CD8-positive, alpha-beta memory T cell (primary cell): ENCODE data around the gene KIAA1671. TPM values are rescaled to one million over a fixed set of nuclear protein-coding genes. Genes with fewer than 3 reads are reported as not detected.

Experiments used
- CTCF ChIA-PET: fragments of 350-600 bp; sonication (Branson Sonifier 250); formaldehyde crosslinking; loops from one replicate; lab custom pipeline; 2021; ENCODE audit warnings: antibody characterized with exemption; lab: Charles Lee
- POLR2A ChIA-PET: fragments of 350-600 bp; sonication (Branson Sonifier 250); formaldehyde crosslinking; loops from one replicate; lab custom pipeline; 2021; ENCODE audit warnings: antibody characterized with exemption; lab: Charles Lee
- DNase-seq, 5 donors: peaks; one replicate each; pipeline versions ENCODE4 v3.0.0 to v3.0.0-alpha.2; 2020 to 2022; ENCODE audit warnings: mixed read lengths in 1 of 5
- H3K27ac ChIP-seq: one replicate; pipeline ENCODE4 v1.7.0; 2013; ENCODE audit warnings: low read depth, mild to moderate bottlenecking, low read length, moderate library complexity
- H3K27me3 ChIP-seq: 2 replicates; pipeline ENCODE4 v1.7.0; 2013; ENCODE audit warnings: low read length, mild to moderate bottlenecking; ENCODE audit not compliant: insufficient read depth, poor library complexity, severe bottlenecking
- H3K36me3 ChIP-seq: 2 replicates; pipeline ENCODE4 v1.7.0; 2013; ENCODE audit warnings: mild to moderate bottlenecking, low read length, moderate library complexity; ENCODE audit not compliant: insufficient read depth
- H3K4me1 ChIP-seq: 2 replicates; pipeline ENCODE4 v1.7.0; 2013; ENCODE audit warnings: mild to moderate bottlenecking, low read length, moderate library complexity; ENCODE audit not compliant: insufficient read depth
- H3K4me3 ChIP-seq: 2 replicates; pipeline ENCODE4 v1.7.0; 2013; ENCODE audit warnings: mild to moderate bottlenecking, low read length
- H3K9me3 ChIP-seq: 2 replicates; pipeline ENCODE4 v1.7.0; 2013; ENCODE audit warnings: mild to moderate bottlenecking, low read length
- H3K27ac Mint-ChIP-seq, 8 donors: one replicate each; pipeline ENCODE4 v1.8.0; 2020 to 2021; ENCODE audit warnings: mixed read lengths in 8 of 8, mild to moderate bottlenecking in 6 of 8, inconsistent platforms in 3 of 8, moderate library complexity in 3 of 8
- H3K27me3 Mint-ChIP-seq, 2 donors: one replicate each; pipeline ENCODE4 v1.8.0; 2020 to 2021; ENCODE audit warnings: mixed read lengths in 2 of 2, mild to moderate bottlenecking in 1 of 2, moderate library complexity in 1 of 2
- H3K36me3 Mint-ChIP-seq, 3 donors: one replicate each; pipeline ENCODE4 v1.8.0; 2020 to 2021; ENCODE audit warnings: mixed read lengths in 3 of 3, inconsistent platforms in 1 of 3, mild to moderate bottlenecking in 1 of 3
- H3K4me1 Mint-ChIP-seq, 3 donors: one replicate each; pipeline ENCODE4 v1.8.0; 2020 to 2021; ENCODE audit warnings: mixed read lengths in 3 of 3, inconsistent platforms in 1 of 3, mild to moderate bottlenecking in 1 of 3
- H3K4me3 Mint-ChIP-seq, 7 donors: one replicate each; pipeline ENCODE4 v1.8.0; 2020 to 2021; ENCODE audit warnings: mixed read lengths in 7 of 7, mild to moderate bottlenecking in 6 of 7, moderate library complexity in 4 of 7, inconsistent platforms in 2 of 7
- H3K9me3 Mint-ChIP-seq, 5 donors: one replicate each; pipeline ENCODE4 v1.8.0; 2020 to 2022; ENCODE audit warnings: mixed read lengths in 5 of 5, mild to moderate bottlenecking in 3 of 5, moderate library complexity in 2 of 5, inconsistent platforms in 1 of 5
- polyA plus RNA-seq: library from polyadenylated mRNA; unstranded; fragments of 300-500 nt; fragmentation: Illumina TruSeq; gene quantifications from one replicate; pipeline ENCODE4 v1.2.3, GENCODE V29; 2021
- total RNA-seq, 2 experiments: library from RNA; stranded (reverse); gene quantifications; one replicate each; pipeline ENCODE4 v1.2.3, GENCODE V29; 2021

The KIAA1671 gene
- total and polyA plus RNA-seq, 3 experiments from 2014 or later: 2.6 to 14.7 (median 13.8) TPM

DNA sequence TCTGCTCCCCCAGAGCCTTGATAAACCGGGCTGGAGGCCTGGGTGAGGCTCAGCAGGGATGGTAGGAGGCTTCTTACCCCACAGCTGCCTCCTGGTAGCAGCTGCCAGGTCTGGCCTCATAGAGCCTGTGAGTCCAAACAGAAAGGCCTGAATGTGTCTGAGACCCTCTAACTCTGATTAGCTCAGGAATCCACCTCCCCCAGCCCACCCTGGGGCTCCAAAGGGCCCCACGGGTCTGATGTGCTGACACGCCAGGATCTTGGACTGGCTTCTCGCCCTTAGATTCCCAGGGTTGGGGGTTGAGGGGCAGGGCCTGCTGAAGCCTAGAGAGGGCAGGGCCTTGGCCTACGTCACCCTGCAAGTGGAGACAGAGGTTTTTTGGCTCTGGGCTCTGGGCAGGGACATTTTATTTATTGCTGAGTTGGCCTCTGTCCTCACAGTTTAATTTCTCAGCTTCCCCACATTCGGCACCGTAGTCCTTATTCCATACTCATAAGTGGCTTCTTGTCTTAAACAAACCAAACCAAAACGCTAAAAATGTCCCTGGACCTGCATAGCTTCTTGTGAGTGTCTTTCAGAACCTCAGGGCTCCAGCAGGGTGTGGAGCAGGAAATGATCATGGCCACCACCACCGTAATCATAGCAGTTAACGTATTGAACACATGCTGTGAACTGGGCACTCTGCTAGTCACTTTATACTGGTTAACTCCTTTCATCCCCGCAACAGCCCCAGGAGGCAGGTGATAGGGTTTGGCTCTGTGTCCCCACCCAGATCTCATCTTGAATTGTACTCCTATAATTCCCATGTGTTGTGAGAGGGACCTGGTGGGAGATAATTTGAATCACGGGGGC is 25.1 kb downstream of the KIAA1671 start:
- no peak overlapping the region for H3K27ac Mint-ChIP-seq
- peaks cover 0 to 3% of the 10 kb centered on the region in 2 donors for H3K27me3 Mint-ChIP-seq
- Histone ChIP-seq H3K27me3 (no peaks in the 10 kb centered on the region), H3K4me3 (no peak overlapping the region), H3K9me3 (no peaks in the 10 kb centered on the region), H3K27ac (no peak overlapping the region), H3K4me1 (no peaks in the 10 kb centered on the region), H3K36me3 (no peaks in the 10 kb centered on the region)
- H3K4me1 Mint-ChIP-seq: no peaks in the 10 kb centered on the region
- H3K4me3 Mint-ChIP-seq: no peak overlapping the region
- DNase-seq: no peak
- no peaks in the 10 kb centered on the region for H3K36me3 Mint-ChIP-seq
- H3K9me3 Mint-ChIP-seq: no peaks in the 10 kb centered on the region
- POLR2A ChIA-PET: no interaction called here
- CTCF ChIA-PET: no interaction called here

DNA sequence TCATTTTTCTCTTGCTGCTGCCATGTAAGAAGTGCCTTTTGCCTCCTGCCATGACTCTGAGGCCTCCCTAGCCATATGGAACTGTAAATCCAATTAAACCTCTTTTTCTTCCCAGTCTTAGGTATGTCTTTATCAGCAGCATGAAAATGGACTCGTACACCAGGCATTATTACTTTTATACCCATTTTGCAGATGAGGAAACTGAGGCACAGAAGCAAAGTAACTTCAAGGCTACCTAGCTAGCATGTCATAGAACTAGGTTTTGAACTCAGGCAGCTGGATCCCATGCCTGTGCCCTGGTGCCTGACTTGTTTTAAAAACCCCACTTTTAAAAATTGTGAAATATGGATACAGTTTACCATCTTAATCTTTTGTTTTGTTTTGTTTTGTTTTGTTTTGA is 25.8 kb downstream of the KIAA1671 start:
- Histone ChIP-seq H3K4me1 (no peaks in the 10 kb centered on the region), H3K27me3 (no peaks in the 10 kb centered on the region), H3K27ac (no peak overlapping the region), H3K36me3 (no peaks in the 10 kb centered on the region), H3K4me3 (no peak overlapping the region), H3K9me3 (no peaks in the 10 kb centered on the region)
- Mint-ChIP-seq H3K36me3 (no peaks in the 10 kb centered on the region), H3K4me1 (no peaks in the 10 kb centered on the region), H3K9me3 (no peaks in the 10 kb centered on the region), H3K27ac (no peak overlapping the region), H3K27me3 (peaks cover 3 to 6% of the 10 kb centered on the region in 2 donors), H3K4me3 (no peak overlapping the region)
- ChIA-PET POLR2A (no interaction called here), CTCF (no interaction called here)
- no peak for DNase-seq

DNA sequence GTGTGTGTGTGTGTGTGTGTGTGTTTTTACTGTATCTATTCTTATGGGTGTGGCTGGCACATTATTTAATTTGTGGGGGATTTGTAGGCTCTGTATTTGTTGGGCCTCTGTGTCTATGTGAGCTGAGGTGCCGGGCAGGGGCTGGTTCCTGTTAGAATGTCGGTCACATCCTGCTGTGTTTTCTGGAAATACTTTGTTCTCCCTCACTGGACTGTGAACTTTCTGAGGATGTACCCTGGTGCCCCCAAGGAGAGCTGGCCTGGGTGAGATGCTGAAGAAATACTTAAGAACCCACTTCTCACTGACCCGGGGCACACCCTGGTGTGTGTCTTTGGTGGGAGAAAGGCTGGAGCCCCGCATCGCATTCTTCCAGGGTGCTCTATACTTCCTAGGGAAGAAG is 28.6 kb downstream of the KIAA1671 start:
- Histone ChIP-seq H3K4me1 (no peaks in the 10 kb centered on the region), H3K27ac (no peak overlapping the region), H3K4me3 (no peak overlapping the region), H3K9me3 (no peaks in the 10 kb centered on the region), H3K36me3 (no peaks in the 10 kb centered on the region), H3K27me3 (no peaks in the 10 kb centered on the region)
- Mint-ChIP-seq H3K36me3 (no peaks in the 10 kb centered on the region), H3K9me3 (no peaks in the 10 kb centered on the region), H3K4me1 (peaks cover 6 to 8% (median 6%) of the 10 kb centered on the region in 3 donors), H3K4me3 (no peak overlapping the region), H3K27ac (no peak overlapping the region), H3K27me3 (peaks cover 5 to 22% of the 10 kb centered on the region in 2 donors)
- no peak for DNase-seq
- POLR2A ChIA-PET: no interaction called here
- CTCF ChIA-PET: interaction anchor here (0.9 kb wide), 1 partner anchor 76 kb away, joined by 3 read pairs; no protein-coding TSS in a partner anchor

DNA sequence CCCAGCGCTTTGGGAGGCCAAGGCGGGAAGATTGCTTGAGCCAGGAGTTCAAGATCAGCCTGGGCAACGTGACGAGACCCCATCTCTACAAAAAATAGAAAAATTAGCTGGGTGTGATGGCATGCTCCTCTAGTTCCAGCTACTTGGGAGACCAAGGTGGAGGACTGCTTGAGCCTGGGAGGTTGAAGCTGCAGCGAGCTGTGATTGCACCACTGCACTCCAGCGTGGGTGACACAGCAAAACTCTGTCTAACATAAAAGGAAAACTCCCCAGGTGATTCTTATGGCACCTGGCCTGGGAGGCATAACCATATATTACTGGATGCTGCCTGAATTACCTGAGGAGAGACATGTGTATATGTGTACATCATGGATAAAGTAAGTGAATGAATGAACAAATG is 29.1 kb downstream of the KIAA1671 start:
- POLR2A ChIA-PET: no interaction called here
- Mint-ChIP-seq H3K36me3 (no peaks in the 10 kb centered on the region), H3K27me3 (peaks cover 5 to 24% of the 10 kb centered on the region in 2 donors), H3K27ac (no peak overlapping the region), H3K9me3 (peaks cover 0 to under 1% (median 0%) of the 10 kb centered on the region in 5 donors), H3K4me1 (peaks cover 7 to 13% (median 7%) of the 10 kb centered on the region in 3 donors), H3K4me3 (no peak overlapping the region)
- H3K27ac ChIP-seq: no peak overlapping the region
- H3K9me3 ChIP-seq: no peaks in the 10 kb centered on the region
- no peak overlapping the region for H3K4me3 ChIP-seq
- H3K27me3 ChIP-seq: no peaks in the 10 kb centered on the region
- H3K36me3 ChIP-seq: no peaks in the 10 kb centered on the region
- no peaks in the 10 kb centered on the region for H3K4me1 ChIP-seq
- DNase-seq: no peak
- CTCF ChIA-PET: no interaction called here

DNA sequence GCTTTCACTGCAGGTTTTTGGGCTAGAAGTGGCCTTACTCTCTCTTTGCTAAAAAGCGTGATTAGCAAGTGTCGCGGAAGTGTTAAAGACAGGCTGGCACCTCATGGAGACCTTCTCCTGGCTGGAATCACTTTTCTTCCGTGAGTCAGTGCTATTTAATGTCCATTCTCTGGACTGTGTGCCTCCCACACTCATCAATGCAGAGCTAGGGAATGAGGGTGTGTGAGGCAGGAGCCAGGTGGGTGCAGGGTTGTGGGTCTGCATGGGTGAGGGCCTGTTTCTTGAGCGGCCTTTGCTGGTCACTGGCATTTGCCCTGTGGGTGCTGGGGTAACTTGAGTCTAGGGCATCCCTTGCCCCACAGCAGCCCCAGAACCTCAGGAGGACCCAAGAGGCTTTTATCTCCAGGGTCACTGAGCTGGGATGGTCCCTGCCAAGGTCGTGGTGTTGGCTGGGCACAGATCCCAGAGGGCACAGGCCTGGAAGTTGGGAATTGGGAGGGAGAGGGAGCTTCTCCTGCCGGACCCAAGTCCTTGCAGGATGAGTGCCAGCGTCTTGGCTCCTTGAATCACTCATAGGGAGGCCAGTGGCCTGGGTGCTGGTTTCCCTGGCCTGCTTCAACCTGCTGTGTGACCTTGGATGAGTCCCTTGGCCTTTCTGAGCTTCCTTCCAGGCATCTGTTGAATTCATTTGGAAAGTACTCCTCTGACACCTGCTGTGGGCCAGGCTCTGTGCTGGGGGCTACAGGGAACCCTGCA is 30.0 kb downstream of the KIAA1671 start:
- CTCF ChIA-PET: no interaction called here
- no peaks in the 10 kb centered on the region for H3K9me3 ChIP-seq

DNA sequence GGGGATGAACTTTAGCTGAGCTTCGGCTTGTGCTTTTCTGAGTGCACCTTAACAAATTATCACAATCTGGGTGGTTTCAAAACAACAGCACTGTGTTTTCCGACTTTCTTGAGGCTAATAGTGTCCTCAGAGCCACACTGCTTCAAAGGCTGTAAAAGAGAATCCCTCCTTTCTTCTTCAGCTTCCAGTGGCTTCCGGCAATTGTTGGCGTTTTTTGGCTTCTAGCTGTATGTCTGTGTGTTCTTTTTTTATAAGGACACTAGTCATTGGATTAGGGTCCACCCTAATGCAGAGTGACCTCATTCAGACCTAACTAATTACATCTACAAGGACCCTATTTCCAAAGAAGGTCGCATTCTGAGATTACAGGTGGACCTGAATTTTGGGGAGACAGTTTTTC is 30.6 kb downstream of the KIAA1671 start:
- no peaks in the 10 kb centered on the region for H3K9me3 ChIP-seq
- H3K4me1 ChIP-seq: no peaks in the 10 kb centered on the region
- CTCF ChIA-PET: interaction anchor here (1.7 kb wide), 1 partner anchor 9 kb away, joined by 3 read pairs; no protein-coding TSS in a partner anchor
- Mint-ChIP-seq H3K27ac (no peak overlapping the region), H3K36me3 (no peaks in the 10 kb centered on the region), H3K27me3 (peaks cover 7 to 24% of the 10 kb centered on the region in 2 donors), H3K4me1 (peaks cover 10 to 16% (median 14%) of the 10 kb centered on the region in 3 donors), H3K9me3 (peaks cover 0 to 3% (median 0%) of the 10 kb centered on the region in 5 donors), H3K4me3 (no peak overlapping the region)
- no peak overlapping the region for H3K4me3 ChIP-seq
- H3K27ac ChIP-seq: no peak overlapping the region
- H3K36me3 ChIP-seq: no peaks in the 10 kb centered on the region
- no peak for DNase-seq
- POLR2A ChIA-PET: no interaction called here
- no peaks in the 10 kb centered on the region for H3K27me3 ChIP-seq

More for the DNA sequence above, 30.0 kb downstream of the KIAA1671 start:
- POLR2A ChIA-PET: no interaction called here
- no peak for DNase-seq
- Mint-ChIP-seq H3K4me1 (peaks cover 10 to 16% (median 12%) of the 10 kb centered on the region in 3 donors), H3K27ac (no peak overlapping the region), H3K36me3 (no peaks in the 10 kb centered on the region), H3K9me3 (peaks cover 0 to 3% (median 0%) of the 10 kb centered on the region in 5 donors), H3K4me3 (no peak overlapping the region), H3K27me3 (peaks cover 8 to 24% of the 10 kb centered on the region in 2 donors)
- no peak overlapping the region for H3K4me3 ChIP-seq
- H3K36me3 ChIP-seq: no peaks in the 10 kb centered on the region
- no peaks in the 10 kb centered on the region for H3K4me1 ChIP-seq
- no peak overlapping the region for H3K27ac ChIP-seq
- no peaks in the 10 kb centered on the region for H3K27me3 ChIP-seq

DNA sequence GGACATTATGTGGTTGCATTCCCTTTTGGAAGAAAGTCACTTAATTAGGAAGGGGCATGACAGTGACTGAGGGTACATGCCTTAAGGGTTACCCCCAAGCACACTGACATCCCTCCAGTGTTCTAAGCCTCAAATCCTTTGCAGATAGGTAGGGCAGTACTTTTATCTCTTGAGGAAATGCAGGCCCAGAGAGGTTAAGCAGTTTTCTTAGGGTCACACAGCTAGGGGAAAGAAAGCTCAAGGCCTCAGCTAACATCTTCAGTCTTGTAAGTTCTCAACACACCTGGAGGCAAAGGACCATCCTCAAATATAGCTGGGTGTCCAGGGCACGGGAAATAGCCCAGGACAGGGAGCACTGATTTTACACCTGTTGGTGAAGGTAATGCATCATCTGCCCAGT is 31.6 kb downstream of the KIAA1671 start:
- H3K4me3 ChIP-seq: no peak overlapping the region
- no peaks in the 10 kb centered on the region for H3K9me3 ChIP-seq
- H3K4me1 Mint-ChIP-seq: peaks cover 12 to 16% (median 14%) of the 10 kb centered on the region in 3 donors
- peak overlapping the region in 1 of 8 donors; percentile 94 for H3K27ac Mint-ChIP-seq
- ChIA-PET CTCF (interaction anchor here (1.7 kb wide), 1 partner anchor 10 kb away, joined by 3 read pairs; no protein-coding TSS in a partner anchor), POLR2A (no interaction called here)
- no peak overlapping the region for H3K27ac ChIP-seq
- H3K27me3 ChIP-seq: no peaks in the 10 kb centered on the region
- H3K27me3 Mint-ChIP-seq: peaks cover 8 to 26% of the 10 kb centered on the region in 2 donors
- DNase-seq: no peak
- no peaks in the 10 kb centered on the region for H3K36me3 Mint-ChIP-seq
- H3K4me1 ChIP-seq: no peaks in the 10 kb centered on the region
- H3K36me3 ChIP-seq: no peaks in the 10 kb centered on the region
- H3K4me3 Mint-ChIP-seq: no peak overlapping the region
- peaks cover 0 to 3% (median 0%) of the 10 kb centered on the region in 5 donors for H3K9me3 Mint-ChIP-seq

DNA sequence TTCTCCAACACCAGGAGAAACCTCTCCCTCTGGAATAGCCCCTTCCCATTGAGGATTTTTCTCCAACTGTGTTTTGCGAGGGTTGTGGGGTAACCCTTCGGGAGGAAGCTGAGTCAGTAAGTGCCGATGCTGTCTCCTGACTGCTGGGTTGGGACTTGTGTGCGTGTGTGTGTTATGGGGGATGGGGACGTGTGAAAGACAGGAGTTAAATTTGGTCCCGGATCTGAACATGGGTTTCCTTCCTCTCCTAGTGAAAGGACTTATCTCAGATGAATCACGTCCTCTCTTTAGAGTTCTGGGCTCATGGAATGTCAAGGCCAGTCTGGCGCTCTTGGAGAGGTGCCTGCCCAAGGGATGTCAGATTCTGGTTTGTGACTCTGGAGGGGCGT is 33.3 kb downstream of the KIAA1671 start:
- DNase-seq: no peak
- Histone ChIP-seq H3K36me3 (no peaks in the 10 kb centered on the region), H3K9me3 (no peaks in the 10 kb centered on the region), H3K4me3 (no peak overlapping the region), H3K27me3 (no peaks in the 10 kb centered on the region), H3K27ac (no peak overlapping the region), H3K4me1 (no peaks in the 10 kb centered on the region)
- Mint-ChIP-seq H3K4me3 (peak overlapping the region in 1 of 7 donors; percentile 44), H3K36me3 (no peaks in the 10 kb centered on the region), H3K27me3 (peaks cover 10 to 30% of the 10 kb centered on the region in 2 donors), H3K9me3 (peaks cover 0 to 3% (median 0%) of the 10 kb centered on the region in 5 donors), H3K4me1 (peaks cover 12 to 16% (median 14%) of the 10 kb centered on the region in 3 donors), H3K27ac (peak overlapping the region in 2 of 8 donors; percentile 11 to 47)
- POLR2A ChIA-PET: no interaction called here
- CTCF ChIA-PET: no interaction called here
